Measurements from ENCODE around the gene PIGH.

GRCh38 chr14:67562776-67563150 is 37.3 kb downstream of the PIGH start:
- TF ChIP-seq CTCF (IDR thresholded peaks at IDR 0.05) (no peak), FOXM1 (IDR thresholded peaks at IDR 0.05; ENCODE audit: low read depth) (no peak), REST (IDR thresholded peaks at IDR 0.05; ENCODE audit: low read depth, low read length) (no peak)
